ENCODE measurements around the gene PHF5A. TPM values are rescaled to one million over a fixed set of nuclear protein-coding genes. Genes with fewer than 3 reads are reported as not detected.

PHF5A gene
- polyA plus RNA-seq, 2 of the 4 experiments (the other 2 are of a cell fraction) = 80.1 to 82.6 TPM

- Histone ChIP-seq H3K27ac (no peak overlapping the region), H3K4me1 (no peaks in the 10 kb centered on the region; the same call in 2 of the 3 replicates), H3K4me3 (no peak overlapping the region), H3K4me2 (no peak overlapping the region), H3K9me3 (no peaks in the 10 kb centered on the region)
- no peak for FAIRE-seq
- ChIA-PET POLR2A (no interaction called here), CTCF (interaction anchor here (5.0 kb wide), 1 partner anchor 35 kb away, joined by 25 read pairs; no protein-coding TSS in a partner anchor)
- TF ChIP-seq ZFP36 (IDR thresholded peaks at IDR 0.05; ENCODE audit: borderline replicate concordance, partially characterized antibody) = no peak
- TF ChIP-seq ELK1 (IDR thresholded peaks at IDR 0.05; ENCODE audit: low read depth, low read length) = no peak
- no peak for TF ChIP-seq CBX8 (IDR thresholded peaks at IDR 0.05)
- TF ChIP-seq TP53 (CRISPR knock-in tag; IDR thresholded peaks at IDR 0.05) = no peak
- TF ChIP-seq E2F6 (IDR thresholded peaks at IDR 0.05; ENCODE audit: borderline replicate concordance, low read depth) = no peak
- TF ChIP-seq PHF8 (IDR thresholded peaks at IDR 0.05; ENCODE audit: borderline replicate concordance, low read depth) = no peak
- no peak for TF ChIP-seq HEYL (CRISPR knock-in tag; IDR thresholded peaks at IDR 0.05)
- no peak for TF ChIP-seq HOXA7 (CRISPR knock-in tag; IDR thresholded peaks at IDR 0.05)
- TF ChIP-seq FOSB (CRISPR knock-in tag; IDR thresholded peaks at IDR 0.05) = no peak
- TF ChIP-seq ZC3H11A (IDR thresholded peaks at IDR 0.05) = no peak
- TF ChIP-seq SMC3 (IDR thresholded peaks at IDR 0.05) = no peak
- no peak for TF ChIP-seq CEBPB (IDR thresholded peaks at IDR 0.05)
- TF ChIP-seq CHD2 (IDR thresholded peaks at IDR 0.05; ENCODE audit: low read length, partially characterized antibody) = no peak
- no peak for ATAC-seq
- no peak for DNase-seq (ENCODE audit: low read depth in 1 of 2, low spot score in 1 of 2)
- WGBS (ENCODE audit: missing lambda C conversion rate) = 86% methylated on average over 1 of the region's 2 CpGs
Observed at GRCh38 chr22:41482319-41482935, 13.9 kb upstream of the PHF5A start.

- H3K9me3 ChIP-seq = no peaks in the 10 kb centered on the region
- ATAC-seq (no peak), DNase-seq (ENCODE audit: low read depth in 1 of 2, low spot score in 1 of 2) (no peak), FAIRE-seq (no peak)
- H3K4me1 ChIP-seq = no peaks in the 10 kb centered on the region; the same call in 2 of the 3 replicates
- no peak overlapping the region for H3K27ac ChIP-seq
- H3K4me3 ChIP-seq = no peak overlapping the region
- 83% methylated on average over 3 of the region's 5 CpGs for WGBS (ENCODE audit: missing lambda C conversion rate)
- CTCF ChIA-PET = interaction anchor here (0.8 to 5.0 kb wide), 2 partner anchors 14 to 36 kb away, joined by 3 to 25 read pairs; partner anchors contain the start of gene PHF5A
- POLR2A ChIA-PET = no interaction called here
- no peak for TF ChIP-seq EHMT2 (IDR thresholded peaks at IDR 0.05; ENCODE audit: low read depth)
- no peak for TF ChIP-seq CBX2 (IDR thresholded peaks at IDR 0.05; ENCODE audit: borderline replicate concordance, low read depth)
- no peak for TF ChIP-seq SMC3 (IDR thresholded peaks at IDR 0.05)
- no peak for TF ChIP-seq PBX3 (IDR thresholded peaks at IDR 0.05)
- no peak for TF ChIP-seq REST (IDR thresholded peaks at IDR 0.05)
- TF ChIP-seq MYC (IDR thresholded peaks at IDR 0.05; ENCODE audit: borderline replicate concordance, low read length) = no peak
- TF ChIP-seq ZFP36 (IDR thresholded peaks at IDR 0.05; ENCODE audit: borderline replicate concordance, partially characterized antibody) = no peak
- no peak overlapping the region for H3K4me2 ChIP-seq
Observed at GRCh38 chr22:41481925-41482318, 13.4 kb upstream of the PHF5A start.

Measured in A549 (cell line).